ENCODE data around the gene SNX10. TPM values are rescaled to one million over a fixed set of nuclear protein-coding genes. Genes with fewer than 3 reads are reported as not detected.
A peak's percentile ranks its signal among the peaks of the same experiment; 100 is the strongest.
"Not testable (repeated sequence)": the region's sequence is repeated elsewhere in the genome, so short reads cannot be mapped to it uniquely, and the experiment has no call there.

The SNX10 gene
- total RNA-seq, 1 experiment from 2014 or later = not detected

- H3K27me3 ChIP-seq; H3K27ac ChIP-seq; H3K36me3 ChIP-seq; H3K4me1 ChIP-seq; H3K9me3 ChIP-seq (replicated peaks); H3K4me3 ChIP-seq: not testable (repeated sequence)
- peak; percentile 6 to 9 for DNase-seq
Observed at GRCh38 chr7:26288126-26288525, 3.5 kb upstream of the SNX10 start.

GRCh38 chr7:26291251-26291650 lies 411 bp upstream of the SNX10 start:
- Histone ChIP-seq H3K27ac (no peak overlapping the region), H3K4me1 (no peaks in the 10 kb centered on the region), H3K4me3 (no peak overlapping the region), H3K27me3 (peaks cover 9% of the 10 kb centered on the region; the same call in 1 of the 2 replicates), H3K9me3 (replicated peaks) (no peaks in the 10 kb centered on the region), H3K36me3 (no peaks in the 10 kb centered on the region)
- no peak for DNase-seq

GRCh38 chr7:26292768-26293560 lies 1.3 kb downstream of the SNX10 start:
- H3K9me3 ChIP-seq (replicated peaks) = no peaks in the 10 kb centered on the region
- H3K4me3 ChIP-seq = no peak overlapping the region
- DNase-seq = no peak
- no peaks in the 10 kb centered on the region for H3K4me1 ChIP-seq
- no peaks in the 10 kb centered on the region for H3K36me3 ChIP-seq
- H3K27me3 ChIP-seq = 0 out of 2 replicates have a peak, but pooled peaks cover 3% of the 10 kb centered on the region
- H3K27ac ChIP-seq = no peak overlapping the region

GRCh38 chr7:26293569-26294308 lies 2.1 kb downstream of the SNX10 start:
- H3K4me3 ChIP-seq = no peak overlapping the region
- DNase-seq = no peak
- H3K4me1 ChIP-seq = no peaks in the 10 kb centered on the region
- no peak overlapping the region for H3K27ac ChIP-seq
- no peaks in the 10 kb centered on the region for H3K36me3 ChIP-seq
- no peaks in the 10 kb centered on the region for H3K9me3 ChIP-seq (replicated peaks)
- H3K27me3 ChIP-seq = 0 out of 2 replicates have a peak, but pooled peaks cover 3% of the 10 kb centered on the region

GRCh38 chr7:26295015-26295414 lies 3.4 kb downstream of the SNX10 start:
- Histone ChIP-seq H3K9me3 (replicated peaks) (no peaks in the 10 kb centered on the region), H3K27me3 (0 out of 2 replicates have a peak, but pooled peaks cover 3% of the 10 kb centered on the region), H3K36me3 (no peaks in the 10 kb centered on the region), H3K4me3 (no peak overlapping the region), H3K4me1 (no peaks in the 10 kb centered on the region), H3K27ac (no peak overlapping the region)
- DNase-seq = no peak

GRCh38 chr7:26295586-26295985 lies 3.9 kb downstream of the SNX10 start:
- no peak overlapping the region for H3K4me3 ChIP-seq
- 0 out of 2 replicates have a peak, but pooled peaks cover 3% of the 10 kb centered on the region for H3K27me3 ChIP-seq
- H3K9me3 ChIP-seq (replicated peaks) = no peaks in the 10 kb centered on the region
- no peak for DNase-seq
- H3K27ac ChIP-seq = no peak overlapping the region
- no peaks in the 10 kb centered on the region for H3K36me3 ChIP-seq
- no peaks in the 10 kb centered on the region for H3K4me1 ChIP-seq

- H3K4me3 ChIP-seq = no peak overlapping the region
- no peaks in the 10 kb centered on the region for H3K36me3 ChIP-seq
- H3K27ac ChIP-seq = no peak overlapping the region
- H3K9me3 ChIP-seq (replicated peaks) = no peaks in the 10 kb centered on the region
- 0 out of 2 replicates have a peak, but pooled peaks cover 15% of the 10 kb centered on the region for H3K27me3 ChIP-seq
- DNase-seq = no peak
- no peaks in the 10 kb centered on the region for H3K4me1 ChIP-seq
Observed at GRCh38 chr7:26298472-26299058, 6.9 kb downstream of the SNX10 start.

GRCh38 chr7:26305090-26305868 lies 13.6 kb downstream of the SNX10 start:
- Histone ChIP-seq H3K4me1 (no peaks in the 10 kb centered on the region), H3K36me3 (no peaks in the 10 kb centered on the region), H3K27me3 (0 out of 2 replicates have a peak, but pooled peaks cover 12% of the 10 kb centered on the region), H3K9me3 (replicated peaks) (no peaks in the 10 kb centered on the region), H3K27ac (no peak overlapping the region), H3K4me3 (no peak overlapping the region)
- no peak for DNase-seq

- Histone ChIP-seq H3K9me3 (replicated peaks) (no peaks in the 10 kb centered on the region), H3K27me3 (0 out of 2 replicates have a peak, but pooled peaks cover 12% of the 10 kb centered on the region)
- DNase-seq = no peak
Observed at GRCh38 chr7:26305869-26306665, 14.4 kb downstream of the SNX10 start.

GRCh38 chr7:26306790-26307189 lies 15.1 kb downstream of the SNX10 start:
- H3K4me3 ChIP-seq = no peak overlapping the region
- H3K27me3 ChIP-seq = 0 out of 2 replicates have a peak, but pooled peaks cover 12% of the 10 kb centered on the region
- no peaks in the 10 kb centered on the region for H3K36me3 ChIP-seq
- DNase-seq = no peak
- H3K27ac ChIP-seq = no peak overlapping the region
- H3K4me1 ChIP-seq = no peaks in the 10 kb centered on the region
- H3K9me3 ChIP-seq (replicated peaks) = no peaks in the 10 kb centered on the region

More at GRCh38 chr7:26305869-26306665, 14.4 kb downstream of the SNX10 start:
- H3K27ac ChIP-seq = no peak overlapping the region
- H3K4me1 ChIP-seq = no peaks in the 10 kb centered on the region
- no peak overlapping the region for H3K4me3 ChIP-seq
- no peaks in the 10 kb centered on the region for H3K36me3 ChIP-seq

GRCh38 chr7:26307226-26307625 lies 15.6 kb downstream of the SNX10 start:
- no peak overlapping the region for H3K27ac ChIP-seq
- no peak overlapping the region for H3K4me3 ChIP-seq
- H3K36me3 ChIP-seq = no peaks in the 10 kb centered on the region
- no peak for DNase-seq
- H3K9me3 ChIP-seq (replicated peaks) = no peaks in the 10 kb centered on the region
- H3K27me3 ChIP-seq = 0 out of 2 replicates have a peak, but pooled peaks cover 8% of the 10 kb centered on the region
- no peaks in the 10 kb centered on the region for H3K4me1 ChIP-seq

GRCh38 chr7:26307791-26308190 lies 16.1 kb downstream of the SNX10 start:
- H3K27me3 ChIP-seq = 0 out of 2 replicates have a peak, but pooled peaks cover 5% of the 10 kb centered on the region
- no peaks in the 10 kb centered on the region for H3K36me3 ChIP-seq
- H3K9me3 ChIP-seq (replicated peaks) = no peaks in the 10 kb centered on the region
- no peak overlapping the region for H3K27ac ChIP-seq
- DNase-seq = no peak
- H3K4me3 ChIP-seq = no peak overlapping the region
- no peaks in the 10 kb centered on the region for H3K4me1 ChIP-seq

GRCh38 chr7:26308551-26308950 lies 16.9 kb downstream of the SNX10 start:
- H3K27ac ChIP-seq = no peak overlapping the region
- H3K27me3 ChIP-seq = 0 out of 2 replicates have a peak, but pooled peaks cover under 1% of the 10 kb centered on the region
- no peak for DNase-seq
- no peaks in the 10 kb centered on the region for H3K4me1 ChIP-seq
- no peak overlapping the region for H3K4me3 ChIP-seq
- H3K9me3 ChIP-seq (replicated peaks) = no peaks in the 10 kb centered on the region
- no peaks in the 10 kb centered on the region for H3K36me3 ChIP-seq

GRCh38 chr7:26309089-26309488 lies 17.4 kb downstream of the SNX10 start:
- no peak overlapping the region for H3K4me3 ChIP-seq

More at GRCh38 chr7:26309089-26309488, 17.4 kb downstream of the SNX10 start:
- H3K27ac ChIP-seq = no peak overlapping the region
- H3K27me3 ChIP-seq = no peaks in the 10 kb centered on the region
- H3K36me3 ChIP-seq = no peaks in the 10 kb centered on the region
- DNase-seq = no peak
- H3K9me3 ChIP-seq (replicated peaks) = no peaks in the 10 kb centered on the region
- no peaks in the 10 kb centered on the region for H3K4me1 ChIP-seq
